ENCODE data around the gene CCIN.

DNA sequence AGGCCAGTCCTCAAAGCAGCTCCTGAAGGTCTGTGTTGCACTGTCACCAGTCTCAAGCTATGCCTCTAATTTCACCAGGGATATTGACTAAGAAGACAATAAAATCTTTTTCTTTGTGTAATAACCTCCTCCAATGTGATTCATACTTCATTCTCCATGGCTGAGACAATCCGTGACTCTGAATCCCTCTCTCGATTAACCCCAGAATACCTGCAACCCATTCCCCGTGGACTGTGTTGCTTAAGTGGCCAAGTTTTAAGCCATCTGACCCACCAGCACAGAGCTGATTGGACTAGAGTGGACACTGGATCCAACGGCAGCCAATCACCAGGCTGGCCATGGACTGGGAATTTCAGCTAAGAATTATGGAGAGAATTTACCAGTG, 5.4 kb upstream of the CCIN start:
- TF ChIP-seq, protein P1, sequence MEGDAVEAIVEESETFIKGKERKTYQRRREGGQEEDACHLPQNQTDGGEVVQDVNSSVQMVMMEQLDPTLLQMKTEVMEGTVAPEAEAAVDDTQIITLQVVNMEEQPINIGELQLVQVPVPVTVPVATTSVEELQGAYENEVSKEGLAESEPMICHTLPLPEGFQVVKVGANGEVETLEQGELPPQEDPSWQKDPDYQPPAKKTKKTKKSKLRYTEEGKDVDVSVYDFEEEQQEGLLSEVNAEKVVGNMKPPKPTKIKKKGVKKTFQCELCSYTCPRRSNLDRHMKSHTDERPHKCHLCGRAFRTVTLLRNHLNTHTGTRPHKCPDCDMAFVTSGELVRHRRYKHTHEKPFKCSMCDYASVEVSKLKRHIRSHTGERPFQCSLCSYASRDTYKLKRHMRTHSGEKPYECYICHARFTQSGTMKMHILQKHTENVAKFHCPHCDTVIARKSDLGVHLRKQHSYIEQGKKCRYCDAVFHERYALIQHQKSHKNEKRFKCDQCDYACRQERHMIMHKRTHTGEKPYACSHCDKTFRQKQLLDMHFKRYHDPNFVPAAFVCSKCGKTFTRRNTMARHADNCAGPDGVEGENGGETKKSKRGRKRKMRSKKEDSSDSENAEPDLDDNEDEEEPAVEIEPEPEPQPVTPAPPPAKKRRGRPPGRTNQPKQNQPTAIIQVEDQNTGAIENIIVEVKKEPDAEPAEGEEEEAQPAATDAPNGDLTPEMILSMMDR (conservative IDR thresholded peaks at IDR 0.05) = no peak
- TF ChIP-seq EZH2 (IDR thresholded peaks at IDR 0.05; ENCODE audit: low read depth) = no peak

Measured in PC-9 (cell line).